Renal pelvis (tissue), 4 donors: ENCODE data around the gene SMIM30. TPM values are rescaled to one million over a fixed set of nuclear protein-coding genes. Genes with fewer than 3 reads are reported as not detected.

Experiments
- DNase-seq: peaks from one replicate; pipeline ENCODE4 v3.0.0-alpha.2; 2013
- polyA plus RNA-seq, 3 donors: library from polyadenylated mRNA; unstranded; fragments of 120-200 nt; gene quantifications; one replicate each; pipeline ENCODE4 v1.2.1, GENCODE V29; 2013; ENCODE audit not compliant: insufficient read length in 3 of 3

Gene SMIM30
- polyA plus RNA-seq, 3 donors, result 74.2 to 84.9 (median 82.3) TPM

- no peak for DNase-seq
Observed at GRCh38 chr7:113076703-113077102, 41.7 kb downstream of the SMIM30 start.

GRCh38 chr7:113071465-113071864, 46.9 kb downstream of the SMIM30 start:
- no peak for DNase-seq

Other genes starting within 250 kb of the SMIM30 start
- gene GPR85, start 31.7 kb downstream of the SMIM30 start, polyA plus RNA-seq, result under 1 TPM; 0.52 to 0.81 (median 0.81) TPM